PC-9 (cell line): ENCODE measurements around the gene EID1. TPM values are rescaled to one million over a fixed set of nuclear protein-coding genes. Genes with fewer than 3 reads are reported as not detected.

Experiments used
- BruUV-seq: library from RNA; stranded (reverse); fragments of 400-500 nt; replicated peaks from 2 replicates; lab custom pipeline; 2021; lab: Mats Ljungman, UMichigan
- CTCF ChIA-PET: fragments of 300-600 bp; sonication (Branson Sonifier 250); formaldehyde crosslinking; loops from one replicate; lab custom pipeline; 2022; ENCODE audit warnings: antibody characterized with exemption; lab: Charles Lee
- POLR2A ChIA-PET: fragments of 300-600 bp; sonication (Branson Sonifier 250); formaldehyde crosslinking; loops from one replicate; lab custom pipeline; 2022; ENCODE audit warnings: antibody characterized with exemption; ENCODE audit not compliant: unreplicated experiment; lab: Charles Lee
- DNase-seq, 2 experiments: peaks; one replicate each; pipeline versions ENCODE4 v3.0.0 to v3.0.0-alpha.2; 2015 to 2022; ENCODE audit warnings: mixed read lengths in 1 of 2
- H2AFZ ChIP-seq: fragments of 200-600 bp; sonication (generic); 2 replicates; pipeline ENCODE4 v1.8.1; 2017; ENCODE audit warnings: antibody characterized with exemption
- H3F3A ChIP-seq: fragments of 200-600 bp; sonication (generic); 2 replicates; pipeline ENCODE4 v1.8.1; 2017; ENCODE audit warnings: antibody characterized with exemption, mild to moderate bottlenecking, low read depth; ENCODE audit not compliant: insufficient read depth
- H3K27ac ChIP-seq: fragments of 200-600 bp; sonication (generic); 2 replicates; pipeline ENCODE4 v1.6.1; 2016; ENCODE audit warnings: mixed run types
- H3K27me3 ChIP-seq: fragments of 200-600 bp; sonication (generic); 2 replicates; pipeline ENCODE4 v1.6.1; 2016; ENCODE audit warnings: low read depth, mixed run types; ENCODE audit not compliant: insufficient read depth
- H3K36me3 ChIP-seq: fragments of 200-600 bp; sonication (generic); 2 replicates; pipeline ENCODE4 v1.6.1; 2016; ENCODE audit warnings: low read depth, mixed run types
- H3K4me1 ChIP-seq: fragments of 200-600 bp; sonication (generic); replicated peaks from 2 replicates; pipeline ENCODE4 v1.6.1; 2016; ENCODE audit warnings: mixed run types; ENCODE audit not compliant: insufficient read depth
- H3K4me2 ChIP-seq: fragments of 200-600 bp; sonication (generic); 2 replicates; pipeline ENCODE4 v1.6.1; 2017; ENCODE audit warnings: mixed run types
- H3K4me3 ChIP-seq: fragments of 200-600 bp; sonication (generic); 2 replicates; pipeline ENCODE4 v1.6.1; 2016; ENCODE audit warnings: mixed run types
- H3K79me2 ChIP-seq: fragments of 200-600 bp; sonication (generic); 2 replicates; pipeline ENCODE4 v1.6.1; 2017; ENCODE audit warnings: low read depth, mixed run types
- H3K9me2 ChIP-seq: fragments of 200-600 bp; sonication (generic); 2 replicates; pipeline ENCODE4 v1.8.1; 2017; ENCODE audit warnings: mild to moderate bottlenecking; ENCODE audit not compliant: insufficient read depth
- H3K9me3 ChIP-seq: fragments of 200-600 bp; sonication (generic); 2 replicates; pipeline ENCODE4 v1.8.1; 2016; ENCODE audit warnings: low read depth; ENCODE audit not compliant: insufficient read depth
- H4K20me1 ChIP-seq: fragments of 200-600 bp; sonication (generic); 2 replicates; pipeline ENCODE4 v1.8.1; 2017; ENCODE audit not compliant: insufficient read depth
- EZH2 ChIP-seq: fragments of 200-600 bp; sonication (generic); IDR thresholded peaks from 2 replicates; pipeline ENCODE4 v1.8.0; 2017; ENCODE audit warnings: antibody characterized with exemption, low read depth
- intact Hi-C: fragments of 100-400 bp; cut with micrococcal nuclease; formaldehyde crosslinking; loops from one replicate; pipeline ENCODE4 v1.10.0; 2022; ENCODE audit not compliant: unreplicated experiment
- total RNA-seq: library from RNA; stranded (reverse); gene quantifications from 2 replicates; pipeline ENCODE4 v1.2.3, GENCODE V29; 2021
- TF ChIP-seq, protein P1 (sequence below): fragments of 200-600 bp; sonication (generic); conservative IDR thresholded peaks from 2 replicates; pipeline ENCODE4 v1.6.1; 2017; ENCODE audit warnings: mixed run types, antibody characterized with exemption, mild to moderate bottlenecking, moderate library complexity

EID1 gene
- total RNA-seq, 1 experiment from 2014 or later = 73.9 TPM

DNA sequence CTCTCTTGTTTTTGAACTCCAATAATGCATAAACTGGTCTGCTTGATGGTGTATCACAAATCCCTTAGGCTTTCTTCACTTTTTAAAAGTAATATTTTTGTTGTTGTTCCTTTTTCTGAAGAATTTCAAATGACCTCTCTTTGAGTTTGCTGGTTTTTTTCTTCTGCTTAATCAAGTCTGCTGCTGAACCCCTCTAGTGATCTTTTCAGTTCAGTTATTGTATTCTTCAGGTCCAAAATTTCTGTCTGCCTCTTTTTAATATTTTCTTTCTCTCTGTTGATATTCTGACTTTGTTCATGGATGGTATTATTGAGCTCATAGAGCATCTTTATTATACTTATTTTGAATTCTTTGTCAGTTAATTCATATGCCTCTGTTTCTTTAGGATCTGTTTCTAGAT is 45.3 kb upstream of the EID1 start:
- Histone ChIP-seq H4K20me1 (no peaks in the 10 kb centered on the region), H3K9me3 (no peaks in the 10 kb centered on the region), H3K27ac (no peak overlapping the region), H3F3A (no peaks in the 10 kb centered on the region), H3K4me2 (no peak overlapping the region), H3K4me1 (no peaks in the 10 kb centered on the region), H3K4me3 (no peak overlapping the region), H3K27me3 (no peaks in the 10 kb centered on the region), H2AFZ (no peak overlapping the region), H3K79me2 (no peaks in the 10 kb centered on the region), H3K9me2 (no peaks in the 10 kb centered on the region), H3K36me3 (no peaks in the 10 kb centered on the region)
- DNase-seq = no peak
- ChIA-PET POLR2A (no interaction called here), CTCF (interaction anchor here (0.6 kb wide), 1 partner anchor 31 kb away, joined by 10 read pairs; no protein-coding TSS in a partner anchor)
- TF ChIP-seq, protein P1, sequence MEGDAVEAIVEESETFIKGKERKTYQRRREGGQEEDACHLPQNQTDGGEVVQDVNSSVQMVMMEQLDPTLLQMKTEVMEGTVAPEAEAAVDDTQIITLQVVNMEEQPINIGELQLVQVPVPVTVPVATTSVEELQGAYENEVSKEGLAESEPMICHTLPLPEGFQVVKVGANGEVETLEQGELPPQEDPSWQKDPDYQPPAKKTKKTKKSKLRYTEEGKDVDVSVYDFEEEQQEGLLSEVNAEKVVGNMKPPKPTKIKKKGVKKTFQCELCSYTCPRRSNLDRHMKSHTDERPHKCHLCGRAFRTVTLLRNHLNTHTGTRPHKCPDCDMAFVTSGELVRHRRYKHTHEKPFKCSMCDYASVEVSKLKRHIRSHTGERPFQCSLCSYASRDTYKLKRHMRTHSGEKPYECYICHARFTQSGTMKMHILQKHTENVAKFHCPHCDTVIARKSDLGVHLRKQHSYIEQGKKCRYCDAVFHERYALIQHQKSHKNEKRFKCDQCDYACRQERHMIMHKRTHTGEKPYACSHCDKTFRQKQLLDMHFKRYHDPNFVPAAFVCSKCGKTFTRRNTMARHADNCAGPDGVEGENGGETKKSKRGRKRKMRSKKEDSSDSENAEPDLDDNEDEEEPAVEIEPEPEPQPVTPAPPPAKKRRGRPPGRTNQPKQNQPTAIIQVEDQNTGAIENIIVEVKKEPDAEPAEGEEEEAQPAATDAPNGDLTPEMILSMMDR = no peak
- no peak for TF ChIP-seq EZH2
- BruUV-seq = no TSS peak
- intact Hi-C loops = no loop called here

DNA sequence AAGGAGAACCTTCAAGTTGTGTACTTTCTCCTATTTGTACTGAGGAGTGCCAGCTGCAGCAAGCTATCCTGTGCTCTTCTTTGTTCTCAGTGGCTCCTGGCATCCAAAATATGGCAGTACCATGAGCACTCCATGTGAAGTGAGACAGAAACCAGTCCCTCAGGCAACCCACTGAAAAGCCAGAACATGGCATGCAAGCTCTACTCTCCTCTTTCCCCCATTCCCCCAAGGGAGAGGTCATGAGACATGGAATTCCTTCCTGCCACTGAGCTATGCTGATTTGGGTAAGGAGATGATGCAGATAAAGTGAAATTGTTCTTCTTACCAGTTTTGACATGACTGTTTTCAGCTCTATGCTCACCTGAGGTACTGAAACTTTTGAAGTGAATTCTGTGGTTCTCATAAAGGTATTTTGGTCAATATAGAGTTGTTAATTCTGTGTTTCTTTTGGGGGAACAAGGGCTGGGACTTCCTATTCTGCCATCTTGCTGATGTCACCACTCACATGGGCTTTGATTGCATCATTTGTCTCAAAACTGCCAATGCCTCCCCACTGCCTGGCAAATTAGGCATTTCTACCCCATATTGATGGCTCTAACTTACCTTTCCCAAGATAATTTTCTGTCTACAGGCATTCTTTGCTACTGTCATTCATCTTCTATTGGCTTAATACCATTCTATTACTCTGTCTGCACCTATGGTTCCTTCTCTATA is 44.3 kb upstream of the EID1 start:
- H4K20me1 ChIP-seq = no peaks in the 10 kb centered on the region
- CTCF ChIA-PET = interaction anchor here (0.5 kb wide), 1 partner anchor 1521 kb away, joined by 3 read pairs; the partner anchor contains the start of gene GABPB1
- no peaks in the 10 kb centered on the region for H3K4me1 ChIP-seq
- POLR2A ChIA-PET = no interaction called here
- TF ChIP-seq, protein P1 = no peak
- no peak for TF ChIP-seq EZH2
- no peaks in the 10 kb centered on the region for H3K36me3 ChIP-seq
- H2AFZ ChIP-seq = no peak overlapping the region
- H3K27ac ChIP-seq = no peak overlapping the region
- no peak for DNase-seq
- no peaks in the 10 kb centered on the region for H3K79me2 ChIP-seq
- no peaks in the 10 kb centered on the region for H3K9me3 ChIP-seq
- H3K27me3 ChIP-seq = no peaks in the 10 kb centered on the region
- no peaks in the 10 kb centered on the region for H3K9me2 ChIP-seq
- no peak overlapping the region for H3K4me2 ChIP-seq
- H3F3A ChIP-seq = no peaks in the 10 kb centered on the region
- BruUV-seq = no TSS peak
- no peak overlapping the region for H3K4me3 ChIP-seq
- intact Hi-C loops = no loop called here

DNA sequence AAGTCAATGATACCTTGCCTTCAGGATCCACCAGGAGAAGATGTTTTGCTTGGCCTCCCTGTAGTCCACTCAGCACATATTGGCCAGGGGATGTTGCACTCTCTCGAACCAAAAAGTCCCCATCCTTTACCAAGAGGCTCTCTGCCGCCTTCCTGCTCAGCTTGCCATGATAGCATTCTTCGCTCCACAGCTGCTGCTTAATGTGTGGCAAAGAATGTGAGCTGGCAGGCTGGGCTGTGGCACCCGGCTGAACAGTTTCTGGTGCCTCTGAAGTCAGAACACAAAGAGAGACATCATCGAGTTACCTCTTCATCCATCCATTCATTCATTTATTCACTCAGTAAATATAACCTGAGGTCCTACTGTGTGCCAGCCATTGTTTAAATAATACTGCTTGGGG is 43.2 kb upstream of the EID1 start:
- no peak overlapping the region for H2AFZ ChIP-seq
- no peaks in the 10 kb centered on the region for H3F3A ChIP-seq
- intact Hi-C loops = no loop called here
- CTCF ChIA-PET = no interaction called here
- H3K79me2 ChIP-seq = no peaks in the 10 kb centered on the region
- H3K27ac ChIP-seq = no peak overlapping the region
- H3K36me3 ChIP-seq = no peaks in the 10 kb centered on the region
- H4K20me1 ChIP-seq = no peaks in the 10 kb centered on the region
- DNase-seq = no peak
- TF ChIP-seq, protein P1 = no peak
- TF ChIP-seq EZH2 = no peak
- no peaks in the 10 kb centered on the region for H3K4me1 ChIP-seq
- H3K27me3 ChIP-seq = no peaks in the 10 kb centered on the region
- no peak overlapping the region for H3K4me3 ChIP-seq
- BruUV-seq = no TSS peak
- no peaks in the 10 kb centered on the region for H3K9me2 ChIP-seq
- no peak overlapping the region for H3K4me2 ChIP-seq
- no peaks in the 10 kb centered on the region for H3K9me3 ChIP-seq
- POLR2A ChIA-PET = no interaction called here
